Right lung (tissue), 5 donors: ENCODE data around the gene HIPK1. TPM values are rescaled to one million over a fixed set of nuclear protein-coding genes. Genes with fewer than 3 reads are reported as not detected.
A peak's percentile ranks its signal among the peaks of the same experiment; 100 is the strongest.
"Not testable (repeated sequence)": the region's sequence is repeated elsewhere in the genome, so short reads cannot be mapped to it uniquely, and the experiment has no call there.

ENCODE experiments used
- DNase-seq, 2 donors: peaks; one replicate each; pipeline ENCODE4 v3.0.0-alpha.2; 2013
- polyA plus RNA-seq, 5 donors: library from polyadenylated mRNA; unstranded; fragments of 120-200 nt; gene quantifications; one replicate each; pipeline versions ENCODE4 v1.2.1 to v1.2.3, GENCODE V29; 2013; ENCODE audit warnings: inconsistent platforms in 1 of 5, low replicate concordance in 1 of 5; ENCODE audit not compliant: insufficient read length in 5 of 5, insufficient read depth in 1 of 5

The HIPK1 gene
- polyA plus RNA-seq, 5 donors: 35.9 to 45.7 (median 42.1) TPM

- DNase-seq: no peak
Measured at GRCh38 chr1:113942527-113942926, 13.4 kb downstream of the HIPK1 start.

GRCh38 chr1:113943028-113943811, 14.1 kb downstream of the HIPK1 start:
- no peak for DNase-seq

- no peak for DNase-seq
Measured at GRCh38 chr1:113945329-113945728, 16.2 kb downstream of the HIPK1 start.

- DNase-seq: no peak
Measured at GRCh38 chr1:113946112-113946511, 17.0 kb downstream of the HIPK1 start.

GRCh38 chr1:113946678-113947387, 17.7 kb downstream of the HIPK1 start:
- no peak for DNase-seq

- DNase-seq: no peak
Measured at GRCh38 chr1:113947388-113948107, 18.4 kb downstream of the HIPK1 start.

- not testable (repeated sequence) for DNase-seq
Measured at GRCh38 chr1:113948151-113948550, 19.0 kb downstream of the HIPK1 start.

- DNase-seq: no peak
Measured at GRCh38 chr1:113949007-113949406, 19.9 kb downstream of the HIPK1 start.

GRCh38 chr1:113950908-113951307, 21.8 kb downstream of the HIPK1 start:
- no peak for DNase-seq

- DNase-seq: no peak
Measured at GRCh38 chr1:113951719-113952118, 22.6 kb downstream of the HIPK1 start.

- no peak for DNase-seq
Measured at GRCh38 chr1:113957984-113958383, 28.9 kb downstream of the HIPK1 start.

GRCh38 chr1:113958691-113959090, 29.6 kb downstream of the HIPK1 start:
- DNase-seq: no peak

- no peak for DNase-seq
Measured at GRCh38 chr1:113963281-113963906, 34.3 kb downstream of the HIPK1 start.

GRCh38 chr1:113965703-113966412, 36.7 kb downstream of the HIPK1 start:
- DNase-seq: no peak

- DNase-seq: no peak
Measured at GRCh38 chr1:113972954-113973353, 43.8 kb downstream of the HIPK1 start.

- DNase-seq: no peak
Measured at GRCh38 chr1:113975211-113975895, 46.2 kb downstream of the HIPK1 start.

GRCh38 chr1:113976609-113977278, 47.6 kb downstream of the HIPK1 start:
- DNase-seq: no peak

- DNase-seq: no peak
Measured at GRCh38 chr1:113977906-113978305, 48.8 kb downstream of the HIPK1 start.

GRCh38 chr1:113978863-113979702, 50.0 kb downstream of the HIPK1 start, which contains the start of gene OLFML3:
TSS of gene OLFML3 (plus strand) at chr1:113979474. CDS start at chr1:113979517, 43 bp downstream.
- DNase-seq: peak; percentile 90 to 92
